HCT116 (cell line): ENCODE results near the gene ZFYVE1. TPM values are rescaled to one million over a fixed set of nuclear protein-coding genes. Genes with fewer than 3 reads are reported as not detected.

Experiments
- ATAC-seq: fragments of 200-7000 bp; cut with Tn5 transposase; 2 replicates; pipeline ENCODE4 v1.9.1; 2020; ENCODE audit warnings: mild to moderate bottlenecking, moderate library complexity
- BruUV-seq: library from RNA; stranded (reverse); fragments of 400-500 nt; replicated peaks from 2 replicates; lab custom pipeline; 2021; lab: Mats Ljungman, UMichigan
- CTCF ChIA-PET: fragments of 300-600 bp; sonication (Branson Sonifier 250); formaldehyde crosslinking; loops from one replicate; lab custom pipeline; 2021; ENCODE audit warnings: antibody characterized with exemption; lab: Charles Lee
- POLR2A ChIA-PET: fragments of 300-600, 350-600 bp; sonication (Branson Sonifier 250); formaldehyde crosslinking; loops from one replicate; lab custom pipeline; 2021; ENCODE audit warnings: antibody characterized with exemption; lab: Charles Lee
- RAD21 ChIA-PET, 2 experiments: fragments of 300-600 bp; sonication (Branson Sonifier 250); formaldehyde crosslinking; loops; one replicate each; lab custom pipeline; 2023; ENCODE audit warnings: low total read pairs in 2 of 2; ENCODE audit not compliant: uncharacterized antibody in 2 of 2, unreplicated experiment in 2 of 2, low non-redundant PET in 1 of 2; lab: Charles Lee
- DNase-seq: peaks from one replicate; pipeline ENCODE4 v3.0.0-alpha.2; 2010; ENCODE audit warnings: low read depth, low spot score
- H2AFZ ChIP-seq: fragments of 200-600 bp; shearing (Covaris generic), sonication (generic); 2 replicates; pipeline ENCODE4 v1.6.1; 2017; ENCODE audit warnings: low read depth, mixed run types, mixed read lengths, antibody characterized with exemption, low read length; ENCODE audit not compliant: poor library complexity, severe bottlenecking
- H3K27ac ChIP-seq: 2 replicates; pipeline ENCODE4 v1.5.1; 2012; ENCODE audit warnings: low read depth, low read length
- H3K27me3 ChIP-seq: fragments of 200-600 bp; sonication (generic); 2 replicates; pipeline ENCODE4 v1.6.1; 2016; ENCODE audit warnings: mixed run types, low read length, mixed read lengths; ENCODE audit not compliant: insufficient read depth
- H3K36me3 ChIP-seq, 2 experiments: fragments of 200-500 bp in 1 of 2; fragments of 200-600 bp in 1 of 2; sonication (Bioruptor generic) in 1 of 2; sonication (generic) in 1 of 2; 2 replicates each; pipeline versions ENCODE4 v1.5.1 to v1.6.1; 2014 to 2016; ENCODE audit warnings: low read length in 2 of 2, inconsistent platforms in 1 of 2, mixed read lengths in 1 of 2, mixed run types in 1 of 2; ENCODE audit not compliant: insufficient read depth in 2 of 2, control insufficient read depth in 1 of 2
- H3K4me1 ChIP-seq, 2 experiments: fragments of 200-600 bp in 1 of 2; sonication (generic) in 1 of 2; 2 replicates each; pipeline versions ENCODE4 v1.5.1 to v1.6.1; 2012 to 2017; ENCODE audit warnings: low read length in 2 of 2, inconsistent platforms in 1 of 2, mild to moderate bottlenecking in 1 of 2, mixed read lengths in 1 of 2, mixed run types in 1 of 2, moderate library complexity in 1 of 2; ENCODE audit not compliant: insufficient read depth in 2 of 2, control insufficient read depth in 1 of 2
- H3K4me2 ChIP-seq: fragments of 200-600 bp; sonication (generic); 2 replicates; pipeline ENCODE4 v1.6.1; 2017; ENCODE audit warnings: mixed run types, low read length, mixed read lengths
- H3K4me3 ChIP-seq, 2 experiments: fragments of 200-600 bp in 1 of 2; sonication (generic) in 1 of 2; replicated peaks in 1 of 2; 2 replicates each; pipeline ENCODE4 v1.5.1; 2011 to 2016; ENCODE audit warnings: low read length in 2 of 2, control low read depth in 1 of 2, low read depth in 1 of 2, mild to moderate bottlenecking in 1 of 2, mixed read lengths in 1 of 2, mixed run types in 1 of 2
- H3K79me2 ChIP-seq: fragments of 200-600 bp; sonication (generic); 2 replicates; pipeline ENCODE4 v1.6.1; 2017; ENCODE audit warnings: mild to moderate bottlenecking, mixed run types, low read length, moderate library complexity, mixed read lengths; ENCODE audit not compliant: insufficient read depth
- H3K9ac ChIP-seq: fragments of 200-600 bp; sonication (generic); 2 replicates; pipeline ENCODE4 v1.6.1; 2016; ENCODE audit warnings: low read length, mixed read lengths
- H3K9me2 ChIP-seq: fragments of 200-600 bp; sonication (generic), shearing (Covaris generic); 2 replicates; pipeline ENCODE4 v1.6.1; 2017; ENCODE audit warnings: mixed run types, mild to moderate bottlenecking, moderate library complexity; ENCODE audit not compliant: insufficient read depth
- H3K9me3 ChIP-seq, 2 experiments: fragments of 200-500 bp in 1 of 2; fragments of 200-600 bp in 1 of 2; sonication (Bioruptor generic) in 1 of 2; sonication (generic) in 1 of 2; 2 replicates each; pipeline ENCODE4 v1.6.1; 2014 to 2017; ENCODE audit warnings: low read length in 2 of 2, mixed read lengths in 2 of 2, inconsistent platforms in 1 of 2, low read depth in 1 of 2, mild to moderate bottlenecking in 1 of 2, mixed run types in 1 of 2, moderate library complexity in 1 of 2; ENCODE audit not compliant: control insufficient read depth in 1 of 2, insufficient read depth in 1 of 2
- H4K20me1 ChIP-seq: fragments of 200-600 bp; sonication (generic), shearing (Covaris generic); 2 replicates; pipeline ENCODE4 v1.6.1; 2017; ENCODE audit warnings: mixed run types, mild to moderate bottlenecking, moderate library complexity; ENCODE audit not compliant: insufficient read depth
- CBX3 ChIP-seq: IDR thresholded peaks from 2 replicates; pipeline ENCODE4 v1.6.1; 2012; ENCODE audit warnings: low read depth
- CEBPB ChIP-seq: IDR thresholded peaks from 2 replicates; pipeline ENCODE4 v1.6.1; 2012; ENCODE audit warnings: low read depth
- ELF1 ChIP-seq: IDR thresholded peaks from 2 replicates; pipeline ENCODE4 v1.6.1; 2012; ENCODE audit warnings: low read depth, borderline replicate concordance
- EZH2 ChIP-seq: fragments of 200-600 bp; sonication (generic); IDR thresholded peaks from 2 replicates; pipeline ENCODE4 v1.6.1; 2017; ENCODE audit warnings: antibody characterized with exemption, mixed run types
- EZH2phosphoT487 ChIP-seq: fragments of 200-600 bp; IDR thresholded peaks from 2 replicates; pipeline ENCODE4 v1.6.1; 2018; ENCODE audit warnings: antibody characterized with exemption, borderline replicate concordance
- FOSL1 ChIP-seq: IDR thresholded peaks from 2 replicates; pipeline ENCODE4 v1.6.1; 2012; ENCODE audit warnings: low read depth
- JUND ChIP-seq: IDR thresholded peaks from 2 replicates; pipeline ENCODE4 v1.6.1; 2012
- POLR2A ChIP-seq: IDR thresholded peaks from 2 replicates; pipeline ENCODE4 v1.7.0; 2011; ENCODE audit warnings: borderline replicate concordance; ENCODE audit not compliant: insufficient read depth, insufficient read length; ENCODE audit errors: extremely low read depth
- POLR2AphosphoS5 ChIP-seq: IDR thresholded peaks from 2 replicates; pipeline ENCODE4 v1.6.1; 2011; ENCODE audit warnings: mild to moderate bottlenecking, low read depth, low read length, moderate library complexity
- RAD21 ChIP-seq: IDR thresholded peaks from 2 replicates; pipeline ENCODE4 v1.6.1; 2012; ENCODE audit warnings: low read depth, mild to moderate bottlenecking
- SIN3A ChIP-seq: IDR thresholded peaks from 2 replicates; pipeline ENCODE4 v1.6.1; 2012; ENCODE audit warnings: low read depth
- SRF ChIP-seq: IDR thresholded peaks from 2 replicates; pipeline ENCODE4 v1.6.1; 2012; ENCODE audit warnings: low read depth
- YY1 ChIP-seq: IDR thresholded peaks from 2 replicates; pipeline ENCODE4 v1.6.1; 2011; ENCODE audit warnings: low read length, low read depth, moderate library complexity, mild to moderate bottlenecking; ENCODE audit not compliant: insufficient replicate concordance; ENCODE audit errors: extremely low read depth
- ZFX ChIP-seq: fragments of 450-650 bp; IDR thresholded peaks from 2 replicates; pipeline ENCODE4 v1.6.1; 2017
- ZNF274 ChIP-seq: fragments of 200-500 bp; sonication (Bioruptor generic); IDR thresholded peaks from 2 replicates; pipeline ENCODE4 v1.6.1; 2014; ENCODE audit warnings: mild to moderate bottlenecking, low read depth, low read length, inconsistent platforms
- intact Hi-C: fragments of 100-400 bp; cut with micrococcal nuclease; formaldehyde crosslinking; loops from 2 replicates; pipeline ENCODE4 v1.10.0; 2022
- total RNA-seq: library from RNA; stranded (reverse); gene quantifications from one replicate; pipeline ENCODE4 v1.2.1, GENCODE V29; 2021; ENCODE audit not compliant: unreplicated experiment
- TF ChIP-seq, protein P1 (sequence below): IDR thresholded peaks from 2 replicates; pipeline ENCODE4 v1.6.1; 2011; ENCODE audit warnings: mild to moderate bottlenecking, low read length, moderate library complexity; ENCODE audit not compliant: insufficient replicate concordance; ENCODE audit errors: extremely low read depth
- TF ChIP-seq, protein P2 (sequence below): IDR thresholded peaks from 2 replicates; pipeline ENCODE4 v1.6.1; 2012
- TF ChIP-seq, protein P3 (sequence below): IDR thresholded peaks from 2 replicates; pipeline ENCODE4 v1.6.1; 2012
- TF ChIP-seq, protein P4 (sequence below): IDR thresholded peaks from 2 replicates; pipeline ENCODE4 v1.6.1; 2012; ENCODE audit warnings: low read depth

Gene ZFYVE1
- total RNA-seq, 1 experiment from 2014 or later = 7.7 TPM

DNA sequence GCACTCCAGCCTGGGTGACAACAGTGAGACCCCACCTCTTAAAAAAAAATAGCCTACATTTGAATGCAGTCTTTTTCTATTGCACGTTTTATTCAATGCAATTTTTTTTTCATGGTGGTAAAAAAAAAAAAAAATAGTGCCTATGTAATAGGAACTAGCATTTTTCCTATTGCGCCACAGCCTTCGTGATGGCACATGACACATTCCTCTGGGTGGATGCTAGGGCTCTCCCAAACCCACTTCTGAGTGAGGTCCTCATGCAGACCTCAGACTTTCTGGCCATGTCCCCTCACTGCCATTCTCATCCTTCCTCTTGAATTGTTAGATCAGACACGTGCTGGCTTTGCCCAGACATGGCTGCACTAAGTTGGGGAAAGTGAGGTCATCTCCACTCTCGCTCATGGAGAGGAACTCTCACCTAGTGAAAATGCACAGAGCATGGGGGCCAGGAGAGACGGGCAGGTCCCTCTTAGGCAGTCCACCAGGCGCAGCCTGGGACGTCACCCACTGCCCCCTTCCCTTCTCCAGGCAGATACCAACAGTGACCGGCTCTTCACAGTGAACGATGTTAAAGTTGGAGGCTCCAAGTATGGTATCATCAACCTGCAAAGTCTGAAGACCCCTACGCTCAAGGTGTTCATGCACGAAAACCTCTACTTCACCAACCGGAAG lies 81.4 kb downstream of the ZFYVE1 start:
- no TSS peak for BruUV-seq
- DNase-seq = no peak
- Histone ChIP-seq H3K4me2 (no peak overlapping the region), H3K27me3 (no peaks in the 10 kb centered on the region), H3K4me1 (no peaks in the 10 kb centered on the region), H3K9me3 (no peaks in the 10 kb centered on the region), H3K9ac (no peak overlapping the region), H3K4me3 (no peak overlapping the region), H2AFZ (no peak overlapping the region), H3K9me2 (no peaks in the 10 kb centered on the region), H3K79me2 (no peaks in the 10 kb centered on the region), H4K20me1 (no peaks in the 10 kb centered on the region), H3K36me3 (peaks cover 8 to 10% of the 10 kb centered on the region in 2 experiments; a peak in 3 of 4 replicates), H3K27ac (no peak overlapping the region)
- ChIA-PET RAD21 (no interaction called here), POLR2A (no interaction called here), CTCF (no interaction called here)
- TF ChIP-seq, protein P1, sequence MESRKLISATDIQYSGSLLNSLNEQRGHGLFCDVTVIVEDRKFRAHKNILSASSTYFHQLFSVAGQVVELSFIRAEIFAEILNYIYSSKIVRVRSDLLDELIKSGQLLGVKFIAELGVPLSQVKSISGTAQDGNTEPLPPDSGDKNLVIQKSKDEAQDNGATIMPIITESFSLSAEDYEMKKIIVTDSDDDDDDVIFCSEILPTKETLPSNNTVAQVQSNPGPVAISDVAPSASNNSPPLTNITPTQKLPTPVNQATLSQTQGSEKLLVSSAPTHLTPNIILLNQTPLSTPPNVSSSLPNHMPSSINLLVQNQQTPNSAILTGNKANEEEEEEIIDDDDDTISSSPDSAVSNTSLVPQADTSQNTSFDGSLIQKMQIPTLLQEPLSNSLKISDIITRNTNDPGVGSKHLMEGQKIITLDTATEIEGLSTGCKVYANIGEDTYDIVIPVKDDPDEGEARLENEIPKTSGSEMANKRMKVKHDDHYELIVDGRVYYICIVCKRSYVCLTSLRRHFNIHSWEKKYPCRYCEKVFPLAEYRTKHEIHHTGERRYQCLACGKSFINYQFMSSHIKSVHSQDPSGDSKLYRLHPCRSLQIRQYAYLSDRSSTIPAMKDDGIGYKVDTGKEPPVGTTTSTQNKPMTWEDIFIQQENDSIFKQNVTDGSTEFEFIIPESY = no peak
- TF ChIP-seq RAD21 (no peak), FOSL1 (no peak), ZNF274 (no peak), EZH2 (no peak), POLR2AphosphoS5 (no peak), CEBPB (no peak), ZFX (no peak), YY1 (no peak), ELF1 (no peak), SRF (no peak), POLR2A (no peak), CBX3 (no peak), JUND (no peak), EZH2phosphoT487 (no peak), SIN3A (no peak)
- TF ChIP-seq, protein P2, sequence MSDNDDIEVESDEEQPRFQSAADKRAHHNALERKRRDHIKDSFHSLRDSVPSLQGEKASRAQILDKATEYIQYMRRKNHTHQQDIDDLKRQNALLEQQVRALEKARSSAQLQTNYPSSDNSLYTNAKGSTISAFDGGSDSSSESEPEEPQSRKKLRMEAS = no peak
- TF ChIP-seq, protein P3, sequence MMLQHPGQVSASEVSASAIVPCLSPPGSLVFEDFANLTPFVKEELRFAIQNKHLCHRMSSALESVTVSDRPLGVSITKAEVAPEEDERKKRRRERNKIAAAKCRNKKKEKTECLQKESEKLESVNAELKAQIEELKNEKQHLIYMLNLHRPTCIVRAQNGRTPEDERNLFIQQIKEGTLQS = no peak
- TF ChIP-seq, protein P4, sequence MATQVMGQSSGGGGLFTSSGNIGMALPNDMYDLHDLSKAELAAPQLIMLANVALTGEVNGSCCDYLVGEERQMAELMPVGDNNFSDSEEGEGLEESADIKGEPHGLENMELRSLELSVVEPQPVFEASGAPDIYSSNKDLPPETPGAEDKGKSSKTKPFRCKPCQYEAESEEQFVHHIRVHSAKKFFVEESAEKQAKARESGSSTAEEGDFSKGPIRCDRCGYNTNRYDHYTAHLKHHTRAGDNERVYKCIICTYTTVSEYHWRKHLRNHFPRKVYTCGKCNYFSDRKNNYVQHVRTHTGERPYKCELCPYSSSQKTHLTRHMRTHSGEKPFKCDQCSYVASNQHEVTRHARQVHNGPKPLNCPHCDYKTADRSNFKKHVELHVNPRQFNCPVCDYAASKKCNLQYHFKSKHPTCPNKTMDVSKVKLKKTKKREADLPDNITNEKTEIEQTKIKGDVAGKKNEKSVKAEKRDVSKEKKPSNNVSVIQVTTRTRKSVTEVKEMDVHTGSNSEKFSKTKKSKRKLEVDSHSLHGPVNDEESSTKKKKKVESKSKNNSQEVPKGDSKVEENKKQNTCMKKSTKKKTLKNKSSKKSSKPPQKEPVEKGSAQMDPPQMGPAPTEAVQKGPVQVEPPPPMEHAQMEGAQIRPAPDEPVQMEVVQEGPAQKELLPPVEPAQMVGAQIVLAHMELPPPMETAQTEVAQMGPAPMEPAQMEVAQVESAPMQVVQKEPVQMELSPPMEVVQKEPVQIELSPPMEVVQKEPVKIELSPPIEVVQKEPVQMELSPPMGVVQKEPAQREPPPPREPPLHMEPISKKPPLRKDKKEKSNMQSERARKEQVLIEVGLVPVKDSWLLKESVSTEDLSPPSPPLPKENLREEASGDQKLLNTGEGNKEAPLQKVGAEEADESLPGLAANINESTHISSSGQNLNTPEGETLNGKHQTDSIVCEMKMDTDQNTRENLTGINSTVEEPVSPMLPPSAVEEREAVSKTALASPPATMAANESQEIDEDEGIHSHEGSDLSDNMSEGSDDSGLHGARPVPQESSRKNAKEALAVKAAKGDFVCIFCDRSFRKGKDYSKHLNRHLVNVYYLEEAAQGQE = no peak
- intact Hi-C loops = no loop called here
- no peak for ATAC-seq
